HepG2 (cell line): ENCODE data around the gene ADPRS. TPM values are rescaled to one million over a fixed set of nuclear protein-coding genes. Genes with fewer than 3 reads are reported as not detected.

Experiments
- ATAC-seq: fragments of 200-7000 bp; cut with Tn5 transposase; 3 replicates; pipeline ENCODE4 v1.9.1; 2020; ENCODE audit warnings: mild to moderate bottlenecking, moderate library complexity
- BruUV-seq: library from RNA; stranded (reverse); fragments of 400-500 nt; replicated peaks from 2 replicates; lab custom pipeline; 2021; lab: Mats Ljungman, UMichigan
- CTCF ChIA-PET: fragments of 300-600 bp; formaldehyde crosslinking; extraction: SDS; loops from one replicate; lab custom pipeline; 2021; ENCODE audit warnings: low total read pairs, inconsistent platforms, low intra/inter-chr PET ratio; lab: Yijun Ruan, JAX
- POLR2A ChIA-PET: fragments of 350-600 bp; sonication (Branson Sonifier 250); formaldehyde crosslinking; loops from one replicate; lab custom pipeline; 2020; ENCODE audit warnings: antibody characterized with exemption, inconsistent platforms; lab: Yijun Ruan, JAX
- DNase-seq: peaks from one replicate; pipeline ENCODE4 v3.0.0-alpha.2; 2015; ENCODE audit warnings: low spot score
- FAIRE-seq: peaks from 3 replicates; lab custom pipeline; 2011; peaks lifted over from hg19 to GRCh38; lab: Jason Lieb, UNC
- H2AFZ ChIP-seq: one replicate; pipeline ENCODE4 v1.6.1; 2011; ENCODE audit warnings: low read length, inconsistent platforms
- H3K27ac ChIP-seq: fragments of 300-600 bp; 3 replicates; pipeline ENCODE4 v1.8.0; 2011; ENCODE audit warnings: mixed run types, mild to moderate bottlenecking, mixed read lengths, low read length, inconsistent platforms; ENCODE audit not compliant: insufficient read depth; ENCODE audit errors: extremely low read length
- H3K27me3 ChIP-seq, 2 experiments: fragments of 200-600 bp in 1 of 2; 2 replicates in 1 of 2; 3 replicates in 1 of 2; pipeline versions ENCODE4 v1.6.0 to v1.8.0; 2011; ENCODE audit warnings: low read length in 2 of 2, mild to moderate bottlenecking in 2 of 2, moderate library complexity in 2 of 2, inconsistent platforms in 1 of 2; ENCODE audit not compliant: insufficient read depth in 2 of 2, control insufficient read depth in 1 of 2
- H3K36me3 ChIP-seq, 2 experiments: fragments of 200-600 bp in 1 of 2; replicated peaks in 1 of 2; 2 replicates in 1 of 2; 3 replicates in 1 of 2; pipeline versions ENCODE4 v1.5.1 to v1.8.0; 2011; ENCODE audit warnings: low read length in 2 of 2, inconsistent platforms in 1 of 2; ENCODE audit not compliant: insufficient read depth in 2 of 2, control insufficient read depth in 1 of 2
- H3K4me1 ChIP-seq: 2 replicates; pipeline ENCODE4 v1.5.1; 2012; ENCODE audit warnings: low read length, inconsistent platforms; ENCODE audit not compliant: insufficient read depth
- H3K4me2 ChIP-seq: 2 replicates; pipeline ENCODE4 v1.6.0; 2011; ENCODE audit warnings: low read depth, low read length, inconsistent platforms
- H3K4me3 ChIP-seq, 3 experiments: fragments of 200-600 bp in 1 of 3; sonication (generic), shearing (Covaris generic) in 1 of 3; replicated peaks in 1 of 3; 2 replicates each; pipeline ENCODE4 v1.5.1; 2011 to 2016; ENCODE audit warnings: low read length in 3 of 3, inconsistent platforms in 2 of 3, low read depth in 2 of 3, mild to moderate bottlenecking in 2 of 3, control low read depth in 1 of 3, mixed read lengths in 1 of 3; ENCODE audit not compliant: insufficient read depth in 1 of 3
- H3K79me2 ChIP-seq: one replicate; pipeline ENCODE4 v1.6.1; 2011; ENCODE audit warnings: low read length, inconsistent platforms; ENCODE audit not compliant: insufficient read depth
- H3K9ac ChIP-seq: 2 replicates; pipeline ENCODE4 v1.6.0; 2011; ENCODE audit warnings: mild to moderate bottlenecking, low read depth, low read length, inconsistent platforms; ENCODE audit not compliant: insufficient read depth
- H3K9me3 ChIP-seq: 2 replicates; pipeline ENCODE4 v1.5.1; 2012; ENCODE audit warnings: mild to moderate bottlenecking, low read length
- H4K20me1 ChIP-seq: 2 replicates; pipeline ENCODE4 v1.6.0; 2011; ENCODE audit warnings: inconsistent platforms, mild to moderate bottlenecking, low read length, moderate library complexity; ENCODE audit not compliant: insufficient read depth
- ETV6 ChIP-seq: sonication (generic); formaldehyde crosslinking; conservative IDR thresholded peaks from 2 replicates; pipeline ENCODE4 v1.4.0; 2020; ENCODE audit warnings: missing genetic modification reagents
- FOXK2 ChIP-seq: fragments of 450-650 bp; IDR thresholded peaks from 2 replicates; pipeline ENCODE4 v1.6.1; 2016
- POLR2AphosphoS2 ChIP-seq: IDR thresholded peaks from 2 replicates; pipeline ENCODE4 v1.6.1; 2011; ENCODE audit warnings: low read depth, low read length, improper control_type of control experiment
- REXO4 ChIP-seq: sonication (generic); formaldehyde crosslinking; IDR thresholded peaks from 2 replicates; pipeline ENCODE4 v1.8.0; 2022; ENCODE audit warnings: missing genetic modification reagents, mild to moderate bottlenecking, borderline replicate concordance
- SAFB2 ChIP-seq: sonication (generic); formaldehyde crosslinking; IDR thresholded peaks from 2 replicates; pipeline ENCODE4 v1.5.1; 2020; ENCODE audit warnings: missing genetic modification reagents, low read depth, mild to moderate bottlenecking, borderline replicate concordance
- SP2 ChIP-seq: sonication (generic); formaldehyde crosslinking; IDR thresholded peaks from 2 replicates; pipeline ENCODE4 v1.5.1; 2020; ENCODE audit warnings: mild to moderate bottlenecking, missing genetic modification reagents
- TOE1 ChIP-seq: sonication (generic); formaldehyde crosslinking; IDR thresholded peaks from 2 replicates; pipeline ENCODE4 v1.4.0; 2020; ENCODE audit warnings: mild to moderate bottlenecking, missing genetic modification reagents
- ZNF136 ChIP-seq: sonication (generic); formaldehyde crosslinking; IDR thresholded peaks from 2 replicates; pipeline ENCODE4 v1.8.1; 2022; ENCODE audit warnings: low read depth, mild to moderate bottlenecking, moderate library complexity, missing genetic modification reagents
- ZNF225 ChIP-seq: sonication (generic); formaldehyde crosslinking; IDR thresholded peaks from 2 replicates; pipeline ENCODE4 v1.4.0; 2020; ENCODE audit warnings: mild to moderate bottlenecking, missing genetic modification reagents
- ZNF446 ChIP-seq: sonication (generic); formaldehyde crosslinking; IDR thresholded peaks from 2 replicates; pipeline ENCODE4 v1.5.0; 2020; ENCODE audit warnings: mild to moderate bottlenecking, missing genetic modification reagents
- ZNF460 ChIP-seq: sonication (generic); formaldehyde crosslinking; IDR thresholded peaks from 2 replicates; pipeline ENCODE4 v1.5.1; 2020; ENCODE audit warnings: missing genetic modification reagents, mild to moderate bottlenecking, borderline replicate concordance
- ZNF644 ChIP-seq: IDR thresholded peaks from 2 replicates; pipeline ENCODE4 v1.6.1; 2016; ENCODE audit warnings: low read depth
- ZNF766 ChIP-seq: sonication (generic); formaldehyde crosslinking; IDR thresholded peaks from 2 replicates; pipeline ENCODE4 v1.5.0; 2020; ENCODE audit warnings: missing genetic modification reagents, borderline replicate concordance
- WGBS: methylation state at CpG from one replicate; pipeline ENCODE4 v1.1.6; 2017; ENCODE audit warnings: low lambda C conversion rate; 5-methylcytosine and 5-hydroxymethylcytosine counted together
- in situ Hi-C: cut with HindIII; loops from 2 replicates; pipeline ENCODE4 v1.10.0; 2017; ENCODE audit warnings: low pct_unique_long_range_greater_than_20kb; ENCODE audit not compliant: extremely low pct_ligation_motif_present
- intact Hi-C: fragments of 100-400 bp; cut with micrococcal nuclease; formaldehyde crosslinking; loops from one replicate; pipeline ENCODE4 v1.10.0; 2022; ENCODE audit not compliant: unreplicated experiment
- polyA plus RNA-seq, 8 experiments: library from polyadenylated mRNA; depleted of rRNA in 3 of 8; stranded (reverse) in 7 of 8; unstranded in 1 of 8; fragments of >200 nt; fragmentation: Illumina TruSeq in 4 of 8; extraction: Trizol in 4 of 8; gene quantifications; 2 replicates each; pipeline versions ENCODE4 v1.2.1 to v1.2.3, GENCODE V29; 2011 to 2016; ENCODE audit warnings: low read depth in 4 of 8, missing spikeins in 1 of 8, mixed read lengths in 1 of 8; ENCODE audit not compliant: insufficient read depth in 1 of 8
- total RNA-seq, 5 experiments: library from RNA; depleted of rRNA; stranded (reverse); fragments of >200 nt; fragmentation: Illumina TruSeq; extraction: Trizol; gene quantifications; 2 replicates each; pipeline ENCODE4 v1.2.3, GENCODE V29; 2016; ENCODE audit warnings: low read depth in 1 of 5

Gene ADPRS
- total and polyA plus RNA-seq, 2 of the 13 experiments (the other 11 are each of a cell fraction or from before 2014, with no cell fraction given), result 30.6 to 36.4 TPM

- BruUV-seq, result no TSS peak
- Histone ChIP-seq H3K4me2 (no peak overlapping the region), H3K9ac (no peak overlapping the region), H3K27ac (no peak overlapping the region), H3K4me1 (peaks cover 29% of the 10 kb centered on the region), H3K79me2 (peaks cover 21% of the 10 kb centered on the region), H3K27me3 (no peaks in the 10 kb centered on the region; a peak in 1 of 5 replicates), H2AFZ (no peak overlapping the region), H4K20me1 (0 out of 2 replicates have a peak, but pooled peaks cover 3% of the 10 kb centered on the region), H3K36me3 (peaks cover 35 to 51% of the 10 kb centered on the region in 2 experiments), H3K4me3 (no peak overlapping the region), H3K9me3 (no peaks in the 10 kb centered on the region)
- ChIA-PET POLR2A (no interaction called here), CTCF (no interaction called here)
- 96% methylated on average over 11 of the region's 17 CpGs for WGBS
- ATAC-seq (no peak), DNase-seq (no peak), FAIRE-seq (no peak)
- intact Hi-C loops (no loop called here), in situ Hi-C loops (no loop called here)
- TF ChIP-seq SP2 (no peak), ZNF136 (CRISPR knock-in tag) (no peak), ZNF766 (CRISPR knock-in tag) (no peak), FOXK2 (no peak), POLR2AphosphoS2 (no peak), ZNF225 (no peak), TOE1 (CRISPR knock-in tag) (no peak), ZNF460 (CRISPR knock-in tag) (no peak), ZNF446 (CRISPR knock-in tag) (no peak), ETV6 (CRISPR knock-in tag) (no peak), SAFB2 (CRISPR knock-in tag) (no peak), REXO4 (CRISPR knock-in tag) (no peak), ZNF644 (CRISPR knock-in tag) (no peak)
Observed at GRCh38 chr1:36092166-36092797, 3.6 kb downstream of the ADPRS start.
